Mesothelial cell of epicardium (in vitro differentiated cells): ENCODE results near the gene OSBPL5. TPM values are rescaled to one million over a fixed set of nuclear protein-coding genes. Genes with fewer than 3 reads are reported as not detected.

Experiments
- DNase-seq, 2 experiments: peaks; one replicate each; pipeline ENCODE4 v3.0.0; 2021; ENCODE audit warnings: low spot score in 2 of 2; ENCODE audit not compliant: unreplicated experiment in 2 of 2
- H3K27ac Mint-ChIP-seq: 2 replicates; pipeline ENCODE4 v1.8.0; 2021; ENCODE audit warnings: mixed read lengths
- H3K27me3 Mint-ChIP-seq: 2 replicates; pipeline ENCODE4 v1.8.0; 2021; ENCODE audit warnings: low read depth, mixed read lengths
- H3K36me3 Mint-ChIP-seq: 2 replicates; pipeline ENCODE4 v1.8.0; 2021; ENCODE audit warnings: mixed read lengths
- H3K4me1 Mint-ChIP-seq: 2 replicates; pipeline ENCODE4 v1.8.0; 2021; ENCODE audit warnings: mixed read lengths
- H3K4me3 Mint-ChIP-seq: 2 replicates; pipeline ENCODE4 v1.8.0; 2021; ENCODE audit warnings: mild to moderate bottlenecking, moderate library complexity, mixed read lengths
- H3K9me3 Mint-ChIP-seq: 2 replicates; pipeline ENCODE4 v1.8.0; 2021; ENCODE audit warnings: mixed read lengths
- CTCF ChIP-seq: fragments of 200-600 bp; sonication (generic); IDR thresholded peaks from one replicate; pipeline ENCODE4 v1.5.0; 2021; ENCODE audit warnings: antibody characterized with exemption; ENCODE audit not compliant: unreplicated experiment
- total RNA-seq: library from RNA; stranded (reverse); gene quantifications from 3 replicates; pipeline ENCODE4 v1.2.1, GENCODE V29; 2021

The OSBPL5 gene
- total RNA-seq, 1 donor from 2014 or later = 37.1 TPM

- Mint-ChIP-seq H3K4me3 (no peak overlapping the region), H3K36me3 (no peaks in the 10 kb centered on the region), H3K9me3 (no peaks in the 10 kb centered on the region), H3K4me1 (no peaks in the 10 kb centered on the region), H3K27ac (no peak overlapping the region), H3K27me3 (peaks cover 12% of the 10 kb centered on the region)
- no peak for TF ChIP-seq CTCF
- no peak for DNase-seq
Measured at GRCh38 chr11:3086671-3087150, 78.4 kb downstream of the OSBPL5 start.

GRCh38 chr11:3086114-3086513 lies 79.0 kb downstream of the OSBPL5 start:
- no peak for DNase-seq
- Mint-ChIP-seq H3K9me3 (no peaks in the 10 kb centered on the region), H3K4me3 (no peak overlapping the region), H3K36me3 (no peaks in the 10 kb centered on the region), H3K27ac (no peak overlapping the region), H3K27me3 (peaks cover 12% of the 10 kb centered on the region), H3K4me1 (no peaks in the 10 kb centered on the region)
- no peak for TF ChIP-seq CTCF

GRCh38 chr11:3085052-3085451 lies 80.1 kb downstream of the OSBPL5 start:
- Mint-ChIP-seq H3K27ac (no peak overlapping the region), H3K27me3 (peaks cover 14% of the 10 kb centered on the region), H3K4me3 (no peak overlapping the region), H3K9me3 (no peaks in the 10 kb centered on the region), H3K36me3 (no peaks in the 10 kb centered on the region), H3K4me1 (no peaks in the 10 kb centered on the region)
- DNase-seq = no peak
- TF ChIP-seq CTCF = no peak

GRCh38 chr11:3083321-3083720 lies 81.8 kb downstream of the OSBPL5 start:
- DNase-seq = no peak
- peaks cover 17% of the 10 kb centered on the region for H3K27me3 Mint-ChIP-seq

GRCh38 chr11:3081386-3081751 lies 83.7 kb downstream of the OSBPL5 start:
- Mint-ChIP-seq H3K4me1 (no peaks in the 10 kb centered on the region), H3K9me3 (no peaks in the 10 kb centered on the region), H3K27ac (no peak overlapping the region), H3K27me3 (peaks cover 17% of the 10 kb centered on the region), H3K4me3 (no peak overlapping the region), H3K36me3 (no peaks in the 10 kb centered on the region)
- TF ChIP-seq CTCF = no peak
- DNase-seq = no peak

More at GRCh38 chr11:3083321-3083720, 81.8 kb downstream of the OSBPL5 start:
- H3K4me1 Mint-ChIP-seq = no peaks in the 10 kb centered on the region
- no peaks in the 10 kb centered on the region for H3K9me3 Mint-ChIP-seq
- H3K36me3 Mint-ChIP-seq = no peaks in the 10 kb centered on the region
- no peak overlapping the region for H3K27ac Mint-ChIP-seq
- no peak for TF ChIP-seq CTCF
- H3K4me3 Mint-ChIP-seq = no peak overlapping the region
